Retinal pigment epithelial cell (primary cell): ENCODE measurements around the gene ACAA2.

Experiments
- DNase-seq: peaks from one replicate; pipeline ENCODE4 v3.0.0-alpha.2; 2010; ENCODE audit warnings: low read depth
- H3K4me3 ChIP-seq: 2 replicates; pipeline ENCODE4 v1.5.1; 2011; ENCODE audit warnings: mild to moderate bottlenecking, low read length, control low read depth, moderate library complexity
- CTCF ChIP-seq: conservative IDR thresholded peaks from 2 replicates; pipeline ENCODE4 v1.5.1; 2011; ENCODE audit warnings: low read depth, low read length, control low read depth, inconsistent platforms

ACAA2 gene

GRCh38 chr18:49747876-49748275, 65.5 kb downstream of the ACAA2 start:
- DNase-seq: no peak
- H3K4me3 ChIP-seq: no peak overlapping the region
- no peak for TF ChIP-seq CTCF

GRCh38 chr18:49745045-49746014, 68.0 kb downstream of the ACAA2 start:
- H3K4me3 ChIP-seq: no peak overlapping the region
- no peak for DNase-seq
- no peak for TF ChIP-seq CTCF

- TF ChIP-seq CTCF: no peak
- no peak overlapping the region for H3K4me3 ChIP-seq
These were observed 68.8 kb downstream of the ACAA2 start for GRCh38 chr18:49744376-49745008.

GRCh38 chr18:49743117-49743567, 70.2 kb downstream of the ACAA2 start:
- TF ChIP-seq CTCF: no peak
- no peak overlapping the region for H3K4me3 ChIP-seq
- no peak for DNase-seq

More at GRCh38 chr18:49744376-49745008, 68.8 kb downstream of the ACAA2 start:
- DNase-seq: no peak

GRCh38 chr18:49742316-49743116, 70.8 kb downstream of the ACAA2 start:
- no peak for DNase-seq
- TF ChIP-seq CTCF: no peak
- H3K4me3 ChIP-seq: no peak overlapping the region

- no peak for DNase-seq
- TF ChIP-seq CTCF: no peak
- no peak overlapping the region for H3K4me3 ChIP-seq
These were observed 74.1 kb downstream of the ACAA2 start for GRCh38 chr18:49739275-49739674.
